K562 (cell line): ENCODE data around the gene KASH5.

Experiments used
- ATF4 ChIP-seq: fragments of 450-650 bp; formaldehyde crosslinking; IDR thresholded peaks from 2 replicates; pipeline ENCODE4 v1.4.0; 2022; ENCODE audit warnings: mild to moderate bottlenecking, moderate library complexity
- FOXM1 ChIP-seq, 2 experiments: fragments of 450-650 bp in 1 of 2; sonication (generic) in 1 of 2; formaldehyde crosslinking in 1 of 2; IDR thresholded peaks; 2 replicates each; pipeline versions ENCODE4 v1.6.1 to v1.9.0; 2017 to 2022; ENCODE audit warnings: low read depth in 2 of 2, mild to moderate bottlenecking in 2 of 2, missing genetic modification reagents in 1 of 2, moderate library complexity in 1 of 2
- SMARCE1 ChIP-seq: fragments of 450-650 bp; IDR thresholded peaks from 2 replicates; pipeline ENCODE4 v1.7.1; 2016; ENCODE audit warnings: mild to moderate bottlenecking
- SREBF2 ChIP-seq: sonication (generic); formaldehyde crosslinking; IDR thresholded peaks from 2 replicates; pipeline ENCODE4 v1.4.0; 2020; ENCODE audit warnings: mild to moderate bottlenecking, missing genetic modification reagents
- YY1 ChIP-seq, 3 experiments: IDR thresholded peaks; 2 replicates each; pipeline ENCODE4 v1.6.1; 2011; ENCODE audit warnings: low read length in 2 of 3, mild to moderate bottlenecking in 2 of 3, moderate library complexity in 2 of 3, borderline replicate concordance in 1 of 3, control low read depth in 1 of 3, low read depth in 1 of 3; ENCODE audit not compliant: insufficient read depth in 3 of 3, insufficient replicate concordance in 2 of 3, control insufficient read depth in 1 of 3, insufficient read length in 1 of 3; ENCODE audit errors: extremely low read depth in 1 of 3
- ZNF133 ChIP-seq: fragments of 250-450 bp; sonication (Bioruptor Pico); IDR thresholded peaks from 2 replicates; pipeline ENCODE4 v1.4.0; 2020; ENCODE audit warnings: mild to moderate bottlenecking

- TF ChIP-seq SREBF2 (CRISPR knock-in tag): no peak
- no peak for TF ChIP-seq SMARCE1
- TF ChIP-seq ATF4 (CRISPR knock-in tag): no peak
- no peak for TF ChIP-seq FOXM1 (IDR thresholded peaks at IDR 0.05; ENCODE audit: low read depth)
- no peak for TF ChIP-seq FOXM1 (CRISPR knock-in tag; IDR thresholded peaks at IDR 0.05; ENCODE audit: low read depth)
- TF ChIP-seq YY1 (IDR thresholded peaks at IDR 0.05; ENCODE audit: borderline replicate concordance in 1 of 3, control insufficient read depth in 1 of 3, extremely low read depth in 1 of 3, insufficient read depth in 3 of 3, insufficient read length in 1 of 3, insufficient replicate concordance in 2 of 3, low read depth in 1 of 3, low read length in 2 of 3): no peak
- no peak for TF ChIP-seq ZNF133 (CRISPR knock-in tag)
Observed at GRCh38 chr19:49407482-49408015, 19.5 kb downstream of the KASH5 start.
